ENCODE results near the gene CNN3.

The CNN3 gene

DNA sequence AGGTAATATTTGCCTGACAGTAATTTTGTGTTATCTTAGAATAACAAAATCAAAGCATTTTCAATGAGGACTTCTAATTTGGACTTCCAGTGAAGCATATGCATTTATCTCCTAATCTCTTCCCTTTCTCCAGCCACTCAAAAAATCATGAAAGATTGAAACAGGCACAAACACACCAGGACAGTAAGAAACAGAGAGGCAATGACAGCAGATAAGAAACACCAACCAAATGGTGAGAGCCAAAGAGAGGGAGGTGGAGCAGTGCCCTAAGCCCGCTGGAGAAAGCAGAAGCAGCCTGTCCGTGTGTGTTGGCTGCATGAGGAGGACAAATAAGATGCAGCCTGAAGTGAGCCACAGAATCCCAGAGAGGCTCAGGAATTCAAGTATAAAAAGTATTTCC is 67.7 kb downstream of the CNN3 start:
- Histone ChIP-seq H3K9me3 (ENCODE audit: control insufficient read depth, insufficient read depth, low read depth, low read length) (no peaks in the 10 kb centered on the region), H3K4me3 (ENCODE audit: low read depth, low read length) (no peak overlapping the region), H3K27ac (ENCODE audit: extremely low read depth, low read depth, low read length) (no peak overlapping the region), H3K4me1 (ENCODE audit: control insufficient read depth, insufficient read depth, low read length) (peaks cover 10% of the 10 kb centered on the region), H3K36me3 (ENCODE audit: control insufficient read depth in 2 of 2, insufficient read depth in 1 of 2, low read length in 2 of 2) (no peaks in the 10 kb centered on the region)
- CTCF ChIA-PET, result interaction anchor here (0.5 to 1.4 kb wide), 3 partner anchors 53 to 184 kb away, joined by 3 to 7 read pairs (median 3); no protein-coding TSS in a partner anchor
- no peak for TF ChIP-seq GLIS2 (tag by site-specific recombination; IDR thresholded peaks at IDR 0.05)
- TF ChIP-seq ZBTB21 (tag by site-specific recombination; IDR thresholded peaks at IDR 0.05), result no peak
- no peak for TF ChIP-seq ZNF302 (tag by site-specific recombination; IDR thresholded peaks at IDR 0.05; ENCODE audit: low read depth)
- no peak for TF ChIP-seq ZNF19 (tag by site-specific recombination; IDR thresholded peaks at IDR 0.05; ENCODE audit: low read depth)
- POLR2A ChIA-PET, result no interaction called here

DNA sequence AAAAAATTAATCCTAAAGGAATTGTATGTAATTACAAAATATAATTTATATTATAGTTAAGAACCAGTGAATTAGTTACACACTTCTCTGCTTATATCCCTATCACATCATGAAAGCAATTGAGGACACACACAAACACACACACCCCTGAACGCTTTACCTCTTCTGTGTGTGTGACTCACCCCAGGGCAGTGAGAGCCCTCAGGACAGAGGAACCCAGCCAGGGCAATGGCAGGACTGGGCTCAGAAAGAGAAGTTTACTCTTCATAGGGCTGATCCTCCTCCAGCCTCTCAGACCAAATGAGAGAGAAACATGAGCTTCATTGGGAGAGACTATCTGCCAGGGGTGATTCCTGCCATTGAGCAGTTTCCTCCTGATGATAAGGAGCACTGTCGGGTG is 68.6 kb downstream of the CNN3 start:
- H3K36me3 ChIP-seq (ENCODE audit: control insufficient read depth in 2 of 2, insufficient read depth in 1 of 2, low read length in 2 of 2), result no peaks in the 10 kb centered on the region
- H3K4me3 ChIP-seq (ENCODE audit: low read depth, low read length), result no peak overlapping the region
- peaks cover 5% of the 10 kb centered on the region for H3K4me1 ChIP-seq (ENCODE audit: control insufficient read depth, insufficient read depth, low read length)
- no peak overlapping the region for H3K27ac ChIP-seq (ENCODE audit: extremely low read depth, low read depth, low read length)
- POLR2A ChIA-PET, result interaction anchor here (0.7 kb wide), 1 partner anchor 339 kb away, joined by 4 read pairs; no protein-coding TSS in a partner anchor
- no peaks in the 10 kb centered on the region for H3K9me3 ChIP-seq (ENCODE audit: control insufficient read depth, insufficient read depth, low read depth, low read length)
- CTCF ChIA-PET, result interaction anchor here (0.6 kb wide), 1 partner anchor 66 kb away, joined by 3 read pairs; no protein-coding TSS in a partner anchor
- TF ChIP-seq PRDM10 (tag by site-specific recombination; IDR thresholded peaks at IDR 0.05), result peak; percentile 83
- TF ChIP-seq SP2 (tag by site-specific recombination; IDR thresholded peaks at IDR 0.05), result no peak
- TF ChIP-seq GLIS1 (tag by site-specific recombination; IDR thresholded peaks at IDR 0.05), result no peak

DNA sequence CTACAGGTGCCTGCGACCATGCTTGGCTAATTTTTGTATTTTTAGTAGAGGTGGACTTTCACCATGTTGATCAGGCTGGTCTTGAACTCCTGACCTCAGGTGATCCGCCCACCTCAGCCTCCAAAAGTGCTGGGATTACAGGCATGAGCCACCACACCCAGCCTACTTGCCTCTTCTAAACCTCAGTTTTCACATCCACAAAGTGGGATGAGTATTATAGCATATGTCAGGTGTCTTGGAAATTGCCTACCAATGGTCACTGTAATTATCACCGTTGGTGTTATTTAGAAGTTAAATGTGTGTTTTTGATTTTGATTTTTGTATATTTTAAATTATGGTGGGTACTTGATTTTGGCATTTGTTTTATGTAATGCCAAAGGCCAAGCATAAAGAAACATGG is 70.0 kb downstream of the CNN3 start:
- H3K4me1 ChIP-seq (ENCODE audit: control insufficient read depth, insufficient read depth, low read length), result peaks cover 5% of the 10 kb centered on the region; the same call in 1 of the 2 replicates
- H3K4me3 ChIP-seq (ENCODE audit: low read depth, low read length), result no peak overlapping the region
- POLR2A ChIA-PET, result no interaction called here
- CTCF ChIA-PET, result interaction anchor here (1.6 to 5.8 kb wide), 4 partner anchors 11 to 187 kb away, joined by 7 to 142 read pairs (median 54); no protein-coding TSS in a partner anchor
- TF ChIP-seq SP7 (tag by site-specific recombination; IDR thresholded peaks at IDR 0.05) (no peak), ZNF76 (tag by site-specific recombination; IDR thresholded peaks at IDR 0.05; ENCODE audit: borderline replicate concordance, low read depth) (no peak), ZNF580 (tag by site-specific recombination; IDR thresholded peaks at IDR 0.05) (peak; percentile 91), ZFP3 (tag by site-specific recombination; IDR thresholded peaks at IDR 0.05; ENCODE audit: low read depth) (no peak), ZNF747 (tag by site-specific recombination; IDR thresholded peaks at IDR 0.05) (no peak), ZNF202 (tag by site-specific recombination; IDR thresholded peaks at IDR 0.05; ENCODE audit: borderline replicate concordance) (no peak), ZNF585B (tag by site-specific recombination; IDR thresholded peaks at IDR 0.05) (no peak), ZNF311 (tag by site-specific recombination; IDR thresholded peaks at IDR 0.05; ENCODE audit: borderline replicate concordance) (no peak), SP2 (tag by site-specific recombination; IDR thresholded peaks at IDR 0.05) (no peak), ZNF248 (tag by site-specific recombination; IDR thresholded peaks at IDR 0.05) (no peak), FEZF1 (tag by site-specific recombination; IDR thresholded peaks at IDR 0.05) (no peak), ZFHX2 (tag by site-specific recombination; conservative IDR thresholded peaks at IDR 0.05) (0 out of 2 replicates have a peak, but pooled peaks have one; percentile 12)
- TF ChIP-seq, protein P1, sequence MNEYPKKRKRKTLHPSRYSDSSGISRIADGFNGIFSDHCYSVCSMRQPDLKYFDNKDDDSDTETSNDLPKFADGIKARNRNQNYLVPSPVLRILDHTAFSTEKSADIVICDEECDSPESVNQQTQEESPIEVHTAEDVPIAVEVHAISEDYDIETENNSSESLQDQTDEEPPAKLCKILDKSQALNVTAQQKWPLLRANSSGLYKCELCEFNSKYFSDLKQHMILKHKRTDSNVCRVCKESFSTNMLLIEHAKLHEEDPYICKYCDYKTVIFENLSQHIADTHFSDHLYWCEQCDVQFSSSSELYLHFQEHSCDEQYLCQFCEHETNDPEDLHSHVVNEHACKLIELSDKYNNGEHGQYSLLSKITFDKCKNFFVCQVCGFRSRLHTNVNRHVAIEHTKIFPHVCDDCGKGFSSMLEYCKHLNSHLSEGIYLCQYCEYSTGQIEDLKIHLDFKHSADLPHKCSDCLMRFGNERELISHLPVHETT (tag by site-specific recombination; IDR thresholded peaks at IDR 0.05), result no peak
- H3K27ac ChIP-seq (ENCODE audit: extremely low read depth, low read depth, low read length), result no peak overlapping the region
- H3K36me3 ChIP-seq (ENCODE audit: control insufficient read depth in 2 of 2, insufficient read depth in 1 of 2, low read length in 2 of 2), result no peaks in the 10 kb centered on the region
- no peaks in the 10 kb centered on the region for H3K9me3 ChIP-seq (ENCODE audit: control insufficient read depth, insufficient read depth, low read depth, low read length)

Measured in HEK293 (cell line).